Measurements from ENCODE around the gene MYO1F. TPM values are rescaled to one million over a fixed set of nuclear protein-coding genes. Genes with fewer than 3 reads are reported as not detected.
A peak's percentile ranks its signal among the peaks of the same experiment; 100 is the strongest.

The MYO1F gene
- total RNA-seq, 2 donors from 2014 or later, result 6.1 to 9.4 TPM

GRCh38 chr19:8592231-8593009 is 15.2 kb upstream of the MYO1F start:
- Histone ChIP-seq H3K36me3 (no peaks in the 10 kb centered on the region), H3K9me3 (no peaks in the 10 kb centered on the region), H3K4me3 (peak overlapping the region; percentile 9 to 15), H3K27ac (no peak overlapping the region), H3K4me1 (replicated peaks) (no peaks in the 10 kb centered on the region), H3K27me3 (replicated peaks; ENCODE audit: insufficient read depth) (no peaks in the 10 kb centered on the region)
- peak; percentile 77 for DNase-seq (ENCODE audit: low spot score)
- intact Hi-C loops (cut with DNase I), result no loop called here
- TF ChIP-seq POLR2A (IDR thresholded peaks at IDR 0.05), result no peak
- TF ChIP-seq CTCF (IDR thresholded peaks at IDR 0.05), result no peak
- TF ChIP-seq POLR2AphosphoS5 (IDR thresholded peaks at IDR 0.05), result peak; percentile 36
- under 1% methylated on average over 55 of the region's 55 CpGs for WGBS

- no peaks in the 10 kb centered on the region for H3K36me3 ChIP-seq
- H3K4me1 ChIP-seq (replicated peaks), result no peaks in the 10 kb centered on the region
- H3K9me3 ChIP-seq, result no peaks in the 10 kb centered on the region
- H3K4me3 ChIP-seq, result no peak overlapping the region
- whole genome bisulfite sequencing, result 89% methylated on average over 32 of the region's 32 CpGs
- intact Hi-C loops (cut with DNase I), result no loop called here
- DNase-seq (ENCODE audit: low spot score), result no peak
- no peak for TF ChIP-seq CTCF (IDR thresholded peaks at IDR 0.05)
- no peak for TF ChIP-seq POLR2AphosphoS5 (IDR thresholded peaks at IDR 0.05)
- TF ChIP-seq POLR2A (IDR thresholded peaks at IDR 0.05), result no peak
- H3K27ac ChIP-seq, result no peak overlapping the region
- no peaks in the 10 kb centered on the region for H3K27me3 ChIP-seq (replicated peaks; ENCODE audit: insufficient read depth)
Measured at GRCh38 chr19:8589177-8589714, 12.0 kb upstream of the MYO1F start.

GRCh38 chr19:8585894-8586750 is 8.9 kb upstream of the MYO1F start:
- intact Hi-C loops (cut with DNase I), result no loop called here
- no peak for DNase-seq (ENCODE audit: low spot score)
- Histone ChIP-seq H3K27me3 (replicated peaks; ENCODE audit: insufficient read depth) (no peaks in the 10 kb centered on the region), H3K4me3 (no peak overlapping the region), H3K27ac (no peak overlapping the region), H3K9me3 (no peaks in the 10 kb centered on the region), H3K4me1 (replicated peaks) (no peaks in the 10 kb centered on the region), H3K36me3 (no peaks in the 10 kb centered on the region)
- WGBS, result 67% methylated on average over 34 of the region's 34 CpGs
- TF ChIP-seq POLR2A (IDR thresholded peaks at IDR 0.05), result no peak
- peak in 3 of 4 experiments; percentile 37 to 58 (median 40) for TF ChIP-seq CTCF (IDR thresholded peaks at IDR 0.05)

- no peak for TF ChIP-seq CTCF (IDR thresholded peaks at IDR 0.05)
- no peak for TF ChIP-seq POLR2AphosphoS5 (IDR thresholded peaks at IDR 0.05)
- no peak for TF ChIP-seq POLR2A (IDR thresholded peaks at IDR 0.05)
- H3K27me3 ChIP-seq (replicated peaks; ENCODE audit: insufficient read depth), result no peaks in the 10 kb centered on the region
- no peak overlapping the region for H3K4me3 ChIP-seq
- intact Hi-C loops (cut with DNase I), result no loop called here
- no peaks in the 10 kb centered on the region for H3K4me1 ChIP-seq (replicated peaks)
- H3K36me3 ChIP-seq, result no peaks in the 10 kb centered on the region
- H3K9me3 ChIP-seq, result no peaks in the 10 kb centered on the region
- 76% methylated on average over 63 of the region's 71 CpGs for whole genome bisulfite sequencing
- H3K27ac ChIP-seq, result no peak overlapping the region
- DNase-seq (ENCODE audit: low spot score), result no peak
Measured at GRCh38 chr19:8584965-8585893, 8.0 kb upstream of the MYO1F start.
